Stimulated activated naive CD8-positive, alpha-beta T cell treated with anti-CD3 and anti-CD28 coated beads, Interleukin-15, Interleukin-2, amounts not matched to agents 100 ng/mL and 50 ng/mL, for 24 hours (primary cell): ENCODE results near the gene SOCS6.

Experiments used
- H3K27ac Mint-ChIP-seq: one replicate; pipeline ENCODE4 v1.8.0; 2021; ENCODE audit warnings: mild to moderate bottlenecking, mixed read lengths
- H3K27me3 Mint-ChIP-seq: one replicate; pipeline ENCODE4 v1.8.0; 2021; ENCODE audit warnings: mixed read lengths
- H3K36me3 Mint-ChIP-seq: one replicate; pipeline ENCODE4 v1.8.0; 2021; ENCODE audit warnings: low read depth, mixed read lengths
- H3K4me1 Mint-ChIP-seq: one replicate; pipeline ENCODE4 v1.8.0; 2021; ENCODE audit warnings: low read depth, mixed read lengths
- H3K4me3 Mint-ChIP-seq: one replicate; pipeline ENCODE4 v1.8.0; 2021; ENCODE audit warnings: mild to moderate bottlenecking, mixed read lengths
- H3K9me3 Mint-ChIP-seq: one replicate; pipeline ENCODE4 v1.8.0; 2021; ENCODE audit warnings: mixed read lengths

SOCS6 gene

DNA sequence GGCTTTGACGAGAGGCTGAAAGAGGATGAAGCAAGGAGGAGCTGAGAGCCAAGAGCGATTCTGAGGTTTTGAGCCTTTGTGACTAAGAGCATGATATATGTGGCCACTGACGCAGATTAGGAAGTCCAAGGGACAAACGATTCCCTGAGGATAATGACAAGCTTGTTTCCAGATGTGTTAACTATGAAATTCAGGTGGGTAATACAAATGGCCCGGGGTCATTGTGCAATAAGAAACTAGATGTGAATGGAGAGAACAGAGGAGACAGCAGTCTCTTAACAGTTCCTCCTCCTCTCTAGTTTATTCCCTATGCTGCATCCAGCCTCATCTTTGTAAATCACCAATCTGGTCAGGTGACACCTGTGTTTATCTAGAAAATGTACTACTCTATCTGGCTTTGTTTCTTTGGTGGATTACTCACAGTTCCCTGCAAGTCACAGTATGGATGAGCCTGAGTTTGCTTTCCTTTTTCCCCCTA lies 84.2 kb downstream of the SOCS6 start:
- no peaks in the 10 kb centered on the region for H3K4me1 Mint-ChIP-seq
- no peaks in the 10 kb centered on the region for H3K36me3 Mint-ChIP-seq
- H3K9me3 Mint-ChIP-seq, result no peaks in the 10 kb centered on the region
- H3K27me3 Mint-ChIP-seq, result peaks cover 10% of the 10 kb centered on the region
- H3K4me3 Mint-ChIP-seq, result no peak overlapping the region
- H3K27ac Mint-ChIP-seq, result no peak overlapping the region

DNA sequence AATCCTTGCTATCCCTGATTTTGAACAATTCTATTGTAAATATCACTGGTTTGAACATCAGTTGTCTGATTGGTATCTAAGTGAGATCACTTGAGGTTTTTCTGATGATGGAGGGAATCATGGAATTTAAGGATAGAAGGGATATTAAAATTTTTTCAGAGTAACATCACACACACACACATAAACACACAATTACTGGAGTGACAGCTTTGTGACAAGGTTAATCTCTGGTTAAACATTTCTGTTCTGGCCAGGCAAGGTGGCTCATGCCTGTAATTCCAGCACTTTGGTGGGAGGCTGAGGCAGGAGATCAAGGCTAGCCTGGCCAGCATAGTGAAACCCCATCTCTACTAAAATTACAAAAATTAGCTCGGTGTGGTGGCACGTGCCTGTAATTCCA lies 85.3 kb downstream of the SOCS6 start:
- Mint-ChIP-seq H3K9me3 (no peaks in the 10 kb centered on the region), H3K4me3 (no peak overlapping the region), H3K27ac (no peak overlapping the region), H3K27me3 (peaks cover 6% of the 10 kb centered on the region), H3K36me3 (no peaks in the 10 kb centered on the region), H3K4me1 (no peaks in the 10 kb centered on the region)

DNA sequence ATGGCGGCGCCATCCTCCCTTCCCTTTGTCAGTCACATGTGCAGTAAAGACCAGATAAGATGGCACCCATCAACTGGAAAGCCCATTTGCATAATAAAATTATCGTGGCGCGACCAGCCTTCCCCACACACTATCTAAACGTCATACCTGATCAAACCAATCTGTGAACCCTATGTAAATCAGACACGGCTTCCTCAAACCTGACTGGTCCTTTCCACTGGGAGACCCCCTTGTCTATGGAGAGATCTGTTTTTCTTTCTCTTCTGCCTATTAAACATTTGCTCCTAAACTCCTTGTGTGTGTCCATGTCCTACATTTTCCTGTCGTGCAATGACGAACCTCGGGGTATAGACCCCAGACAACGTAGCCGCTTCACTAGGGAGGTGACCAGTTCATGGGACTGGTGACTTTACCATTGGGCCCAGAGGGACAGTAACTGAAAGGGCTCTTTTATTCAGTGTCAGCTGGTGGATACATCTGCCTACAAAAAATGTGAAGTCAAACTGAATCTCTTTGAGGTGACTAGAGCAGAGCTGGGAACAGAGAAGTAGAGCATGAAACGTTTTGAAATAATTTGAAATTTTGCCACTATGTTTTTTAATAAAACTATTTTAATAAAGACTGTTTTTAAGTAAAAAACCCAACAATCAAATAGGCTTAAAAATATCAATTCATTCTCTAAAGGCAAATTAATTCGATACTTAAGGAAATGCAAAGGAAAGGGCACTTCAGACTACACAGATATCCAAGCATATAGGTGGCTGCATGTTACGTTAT lies 87.5 kb downstream of the SOCS6 start:
- H3K27ac Mint-ChIP-seq, result no peak overlapping the region
- H3K4me3 Mint-ChIP-seq, result no peak overlapping the region
- no peaks in the 10 kb centered on the region for H3K9me3 Mint-ChIP-seq
- H3K36me3 Mint-ChIP-seq, result no peaks in the 10 kb centered on the region
- H3K4me1 Mint-ChIP-seq, result no peaks in the 10 kb centered on the region
- peaks cover 1% of the 10 kb centered on the region for H3K27me3 Mint-ChIP-seq

DNA sequence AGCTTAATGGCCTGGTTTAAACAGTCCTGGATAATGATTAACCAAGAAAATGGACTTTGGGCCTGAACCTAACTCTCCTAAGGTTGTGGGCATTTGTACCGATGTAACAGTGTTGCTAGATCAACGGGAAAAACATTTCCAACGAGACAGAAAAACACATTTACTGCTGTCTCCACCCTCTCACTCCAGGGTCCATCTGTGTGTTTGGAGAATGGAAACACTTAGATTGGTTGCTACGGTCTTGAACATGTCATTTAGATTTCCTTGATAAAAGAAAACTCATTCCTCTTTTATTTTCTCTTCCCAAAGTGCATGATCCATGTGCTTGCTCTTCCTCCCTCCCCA lies 88.0 kb downstream of the SOCS6 start:
- Mint-ChIP-seq H3K27me3 (no peaks in the 10 kb centered on the region), H3K4me1 (no peaks in the 10 kb centered on the region), H3K27ac (no peak overlapping the region), H3K36me3 (no peaks in the 10 kb centered on the region), H3K9me3 (no peaks in the 10 kb centered on the region), H3K4me3 (no peak overlapping the region)

DNA sequence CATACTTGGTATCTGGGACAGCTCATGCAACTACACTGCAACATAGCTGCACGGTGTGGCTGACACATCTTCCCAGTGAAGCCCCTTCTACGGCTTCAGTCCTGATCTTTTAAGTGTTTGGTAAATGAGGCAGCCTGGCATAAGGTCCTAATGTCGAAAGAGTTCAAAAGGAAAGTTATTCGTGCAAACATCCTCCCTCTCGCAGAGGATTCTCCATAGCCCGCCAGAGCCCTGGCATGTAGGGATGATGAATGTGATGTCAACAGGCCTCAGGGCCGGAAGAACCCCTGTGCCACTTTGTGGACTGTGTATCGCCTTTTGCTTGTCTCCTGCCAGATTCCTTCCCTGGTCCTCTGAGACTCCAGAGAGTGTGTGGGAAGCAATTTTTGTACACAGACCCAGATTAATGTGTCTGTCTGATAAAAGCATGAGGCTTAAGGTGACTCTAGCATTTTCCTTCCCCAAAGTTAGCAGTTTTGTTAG lies 88.5 kb downstream of the SOCS6 start:
- H3K9me3 Mint-ChIP-seq, result no peaks in the 10 kb centered on the region
- H3K36me3 Mint-ChIP-seq, result no peaks in the 10 kb centered on the region
- H3K4me3 Mint-ChIP-seq, result no peak overlapping the region
- no peaks in the 10 kb centered on the region for H3K4me1 Mint-ChIP-seq
- peaks cover 5% of the 10 kb centered on the region for H3K27me3 Mint-ChIP-seq
- no peak overlapping the region for H3K27ac Mint-ChIP-seq

DNA sequence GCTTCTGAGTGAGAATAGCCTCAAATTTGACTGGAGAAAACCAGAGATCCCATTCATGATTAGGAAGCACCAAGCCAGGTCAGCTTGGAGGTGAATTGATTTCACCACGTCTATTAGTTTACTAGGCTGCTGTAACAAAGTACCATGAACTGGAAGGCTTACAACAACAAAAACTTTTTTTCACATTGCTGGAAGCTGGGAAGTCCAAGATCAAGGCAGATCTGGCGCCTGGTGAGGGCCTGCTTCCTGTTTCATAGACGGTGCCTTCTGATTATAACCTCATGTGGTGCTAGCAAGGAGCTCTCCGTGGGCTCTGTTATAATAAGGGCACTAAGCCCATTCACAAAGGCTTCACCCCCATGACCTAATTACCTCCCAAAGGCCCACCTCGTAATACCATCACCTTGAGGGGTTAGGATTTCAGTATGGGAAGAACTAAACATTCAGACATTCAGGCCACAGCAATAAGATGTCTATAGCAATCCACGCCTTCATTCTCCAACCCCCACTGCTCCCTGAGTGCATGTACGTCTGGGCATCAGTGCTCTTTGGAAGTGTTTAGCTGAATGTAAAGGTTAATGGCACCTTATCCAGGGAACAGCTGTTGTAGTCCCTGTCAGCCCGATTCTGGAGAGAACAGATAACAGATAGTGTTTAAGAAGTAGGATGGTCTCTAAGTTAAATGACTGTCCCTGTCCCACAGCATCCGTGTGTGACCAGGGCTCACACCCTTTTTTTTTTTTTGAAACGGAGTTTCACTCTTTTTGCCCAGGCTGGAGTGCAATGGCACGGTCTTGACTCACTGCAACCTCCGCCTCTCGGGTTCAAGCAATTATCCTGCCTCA lies 89.2 kb downstream of the SOCS6 start:
- Mint-ChIP-seq H3K4me1 (no peaks in the 10 kb centered on the region), H3K36me3 (no peaks in the 10 kb centered on the region), H3K27me3 (peaks cover 5% of the 10 kb centered on the region), H3K9me3 (no peaks in the 10 kb centered on the region), H3K4me3 (no peak overlapping the region), H3K27ac (no peak overlapping the region)
